GM10248 (cell line): ENCODE measurements around the gene SGO1.

ENCODE experiments used
- CTCF ChIA-PET: fragments of 300-600 bp; sonication (Branson Sonifier 250); formaldehyde crosslinking; extraction: SDS; loops from one replicate; lab custom pipeline; 2021; ENCODE audit warnings: antibody characterized with exemption; lab: Yijun Ruan, JAX
- POLR2A ChIA-PET: fragments of 350-650 bp; sonication (Branson Sonifier 250); formaldehyde crosslinking; extraction: SDS; loops from one replicate; lab custom pipeline; 2020; ENCODE audit warnings: antibody characterized with exemption; lab: Yijun Ruan, JAX
- DNase-seq: peaks from one replicate; pipeline ENCODE4 v3.0.0; 2012; ENCODE audit errors: extremely low spot score
- TF ChIP-seq, protein P1 (sequence below): IDR thresholded peaks from 2 replicates; pipeline ENCODE4 v1.5.1; 2012; ENCODE audit warnings: mild to moderate bottlenecking, low read depth; ENCODE audit errors: extremely low read depth, missing control alignments, control extremely low read depth

Gene SGO1

GRCh38 chr3:20173844-20174410 is 12.1 kb downstream of the SGO1 start:
- ChIA-PET CTCF (interaction anchor here (1.1 to 1.7 kb wide), 3 partner anchors 9 to 19 kb away, joined by 3 to 5 read pairs (median 4); no protein-coding TSS in a partner anchor), POLR2A (no interaction called here)
- TF ChIP-seq, protein P1, sequence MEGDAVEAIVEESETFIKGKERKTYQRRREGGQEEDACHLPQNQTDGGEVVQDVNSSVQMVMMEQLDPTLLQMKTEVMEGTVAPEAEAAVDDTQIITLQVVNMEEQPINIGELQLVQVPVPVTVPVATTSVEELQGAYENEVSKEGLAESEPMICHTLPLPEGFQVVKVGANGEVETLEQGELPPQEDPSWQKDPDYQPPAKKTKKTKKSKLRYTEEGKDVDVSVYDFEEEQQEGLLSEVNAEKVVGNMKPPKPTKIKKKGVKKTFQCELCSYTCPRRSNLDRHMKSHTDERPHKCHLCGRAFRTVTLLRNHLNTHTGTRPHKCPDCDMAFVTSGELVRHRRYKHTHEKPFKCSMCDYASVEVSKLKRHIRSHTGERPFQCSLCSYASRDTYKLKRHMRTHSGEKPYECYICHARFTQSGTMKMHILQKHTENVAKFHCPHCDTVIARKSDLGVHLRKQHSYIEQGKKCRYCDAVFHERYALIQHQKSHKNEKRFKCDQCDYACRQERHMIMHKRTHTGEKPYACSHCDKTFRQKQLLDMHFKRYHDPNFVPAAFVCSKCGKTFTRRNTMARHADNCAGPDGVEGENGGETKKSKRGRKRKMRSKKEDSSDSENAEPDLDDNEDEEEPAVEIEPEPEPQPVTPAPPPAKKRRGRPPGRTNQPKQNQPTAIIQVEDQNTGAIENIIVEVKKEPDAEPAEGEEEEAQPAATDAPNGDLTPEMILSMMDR = no peak
- DNase-seq = no peak

DNA sequence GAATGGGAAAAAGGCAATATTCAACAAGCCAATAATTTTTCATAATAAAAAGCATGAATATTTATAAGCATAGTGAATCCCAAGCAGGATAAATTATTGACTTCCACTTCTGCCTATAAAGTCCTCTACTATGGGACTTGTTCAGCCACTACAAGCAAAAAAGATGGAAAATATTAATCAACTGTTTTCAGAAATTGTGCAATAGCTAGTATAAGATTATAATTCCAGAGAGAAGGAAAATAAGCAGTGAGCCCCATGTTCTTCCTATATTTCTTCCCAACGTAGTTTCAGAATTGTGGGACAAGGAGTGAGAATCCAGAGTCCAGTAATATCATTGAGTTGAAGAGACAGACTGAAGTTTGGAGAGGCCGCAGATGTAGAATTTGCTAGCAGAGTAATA is 24.3 kb downstream of the SGO1 start:
- TF ChIP-seq, protein P1 = no peak
- ChIA-PET POLR2A (no interaction called here), CTCF (interaction anchor here (1.0 to 1.4 kb wide), 5 partner anchors 10 to 77 kb away, joined by 3 to 4 read pairs (median 3); no protein-coding TSS in a partner anchor)
- DNase-seq = no peak

- TF ChIP-seq, protein P1 = no peak
- DNase-seq = no peak
- ChIA-PET POLR2A (no interaction called here), CTCF (interaction anchor here (1.1 to 1.2 kb wide), 2 partner anchors 9 to 110 kb away, joined by 3 to 5 read pairs; no protein-coding TSS in a partner anchor)
These were observed 25.8 kb downstream of the SGO1 start for GRCh38 chr3:20160230-20160629.

DNA sequence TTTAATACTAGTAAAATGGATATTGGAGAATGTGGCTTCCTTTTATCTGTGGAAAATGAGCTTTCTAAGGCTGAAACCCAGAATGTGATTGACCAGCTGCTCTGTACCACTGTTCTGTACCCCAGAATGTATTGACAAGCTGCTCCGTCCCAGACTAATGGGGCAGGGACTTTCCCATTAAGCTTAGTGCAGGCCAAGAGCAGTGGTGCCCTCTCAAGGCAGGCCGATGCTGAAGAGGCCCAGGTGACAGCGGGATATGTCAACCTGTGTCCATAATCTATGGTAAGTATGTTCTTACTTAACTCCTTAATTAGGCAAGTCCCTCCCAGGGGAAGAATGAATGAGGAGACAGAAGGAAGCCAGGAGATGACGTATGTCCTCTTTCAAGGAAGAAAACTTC is 31.1 kb downstream of the SGO1 start:
- ChIA-PET POLR2A (interaction anchor here (0.7 kb wide), 3 partner anchors 18 to 114 kb away, joined by 3 to 5 read pairs (median 4); no protein-coding TSS in a partner anchor), CTCF (interaction anchor here (0.7 to 1.8 kb wide), 6 partner anchors 15 to 114 kb away, joined by 3 to 5 read pairs (median 3); partner anchors contain the start of genes KAT2B and SGO1)
- TF ChIP-seq, protein P1 = no peak
- DNase-seq = no peak

- ChIA-PET POLR2A (interaction anchor here (0.7 kb wide), 1 partner anchor 113 kb away, joined by 5 read pairs; no protein-coding TSS in a partner anchor), CTCF (interaction anchor here (0.8 to 1.0 kb wide), 3 partner anchors 17 to 51 kb away, joined by 3 read pairs; no protein-coding TSS in a partner anchor)
- TF ChIP-seq, protein P1 = no peak
- no peak for DNase-seq
These were observed 31.9 kb downstream of the SGO1 start for GRCh38 chr3:20154078-20154477.

GRCh38 chr3:20148466-20148865 is 37.5 kb downstream of the SGO1 start:
- TF ChIP-seq, protein P1 = no peak
- no peak for DNase-seq
- POLR2A ChIA-PET = no interaction called here
- CTCF ChIA-PET = interaction anchor here (0.8 to 1.5 kb wide), 3 partner anchors 9 to 23 kb away, joined by 3 to 4 read pairs (median 3); no protein-coding TSS in a partner anchor
